Neural progenitor cell (in vitro differentiated cells): Measurements from ENCODE around the gene GAS2L1. TPM values are rescaled to one million over a fixed set of nuclear protein-coding genes. Genes with fewer than 3 reads are reported as not detected.
A peak's percentile ranks its signal among the peaks of the same experiment; 100 is the strongest.

Source experiments
- DNase-seq: peaks from one replicate; pipeline ENCODE4 v3.0.0-alpha.2; 2016; ENCODE audit warnings: low spot score
- H2AFZ ChIP-seq: fragments of 200-600 bp; sonication (generic); replicated peaks from 2 replicates; pipeline ENCODE4 v1.6.1; 2016; ENCODE audit warnings: antibody characterized with exemption
- H3F3A ChIP-seq: fragments of 200-600 bp; sonication (generic); 2 replicates; pipeline ENCODE4 v1.6.1; 2016; ENCODE audit warnings: antibody characterized with exemption, low read depth
- H3K27ac ChIP-seq: fragments of 200-600 bp; sonication (generic); 2 replicates; pipeline ENCODE4 v1.5.1; 2016; ENCODE audit warnings: mild to moderate bottlenecking
- H3K27me3 ChIP-seq: fragments of 200-600 bp; sonication (generic); 2 replicates; pipeline ENCODE4 v1.6.1; 2016; ENCODE audit warnings: mild to moderate bottlenecking, moderate library complexity
- H3K36me3 ChIP-seq: fragments of 200-600 bp; sonication (generic); 2 replicates; pipeline ENCODE4 v1.5.1; 2016
- H3K4me1 ChIP-seq: fragments of 200-600 bp; sonication (generic); 2 replicates; pipeline ENCODE4 v1.6.1; 2016; ENCODE audit warnings: mixed run types
- H3K4me2 ChIP-seq: fragments of 200-600 bp; sonication (generic); 2 replicates; pipeline ENCODE4 v1.6.1; 2016
- H3K4me3 ChIP-seq: fragments of 200-600 bp; sonication (generic); 2 replicates; pipeline ENCODE4 v1.5.1; 2016
- H3K79me2 ChIP-seq: fragments of 200-600 bp; sonication (generic); 2 replicates; pipeline ENCODE4 v1.6.1; 2016; ENCODE audit warnings: low read depth
- H3K9ac ChIP-seq: fragments of 200-600 bp; sonication (generic); 2 replicates; pipeline ENCODE4 v1.6.1; 2016
- H3K9me3 ChIP-seq: fragments of 200-600 bp; sonication (generic); 2 replicates; pipeline ENCODE4 v1.5.1; 2016; ENCODE audit warnings: low read depth
- H4K20me1 ChIP-seq: fragments of 200-600 bp; sonication (generic); 2 replicates; pipeline ENCODE4 v1.6.1; 2016; ENCODE audit warnings: low read depth
- H3K27ac Mint-ChIP-seq: 3 replicates; pipeline ENCODE4 v1.8.0; 2021; ENCODE audit warnings: mixed read lengths
- H3K27me3 Mint-ChIP-seq: 2 replicates; pipeline ENCODE4 v1.8.0; 2022; ENCODE audit warnings: low read depth, mild to moderate bottlenecking, inconsistent platforms, moderate library complexity, mixed read lengths; ENCODE audit not compliant: insufficient read depth
- H3K36me3 Mint-ChIP-seq: 3 replicates; pipeline ENCODE4 v1.8.0; 2021; ENCODE audit warnings: mixed read lengths
- H3K4me1 Mint-ChIP-seq: 3 replicates; pipeline ENCODE4 v1.8.0; 2021; ENCODE audit warnings: mixed read lengths
- H3K4me3 Mint-ChIP-seq: 3 replicates; pipeline ENCODE4 v1.8.0; 2021; ENCODE audit warnings: mild to moderate bottlenecking, moderate library complexity, mixed read lengths
- H3K9me3 Mint-ChIP-seq: 3 replicates; pipeline ENCODE4 v1.8.0; 2020; ENCODE audit warnings: mixed read lengths
- EZH2 ChIP-seq: fragments of 200-600 bp; sonication (generic); IDR thresholded peaks from 2 replicates; pipeline ENCODE4 v1.6.1; 2017; ENCODE audit warnings: antibody characterized with exemption, mild to moderate bottlenecking, moderate library complexity
- EZH2phosphoT487 ChIP-seq: fragments of 200-600 bp; sonication (generic); IDR thresholded peaks from 2 replicates; pipeline ENCODE4 v1.6.1; 2017; ENCODE audit warnings: antibody characterized with exemption
- total RNA-seq: library from RNA; depleted of rRNA; stranded (reverse); fragments of >200 nt; gene quantifications from 2 replicates; pipeline ENCODE4 v1.2.3, GENCODE V29; 2015; ENCODE audit warnings: low replicate concordance
- TF ChIP-seq, protein P1 (sequence below): fragments of 200-600 bp; sonication (generic); IDR thresholded peaks from 2 replicates; pipeline ENCODE4 v1.5.1; 2017; ENCODE audit warnings: antibody characterized with exemption, mild to moderate bottlenecking

Gene GAS2L1
- total RNA-seq, 1 donor from 2014 or later, result 0.95 TPM

- Histone ChIP-seq H3K27me3 (no peaks in the 10 kb centered on the region), H3K4me1 (no peaks in the 10 kb centered on the region), H4K20me1 (no peaks in the 10 kb centered on the region), H3K36me3 (no peaks in the 10 kb centered on the region), H3K27ac (no peak overlapping the region), H3K4me2 (no peak overlapping the region), H3K4me3 (no peak overlapping the region), H3F3A (no peaks in the 10 kb centered on the region), H3K79me2 (no peaks in the 10 kb centered on the region), H3K9ac (no peak overlapping the region), H3K9me3 (no peaks in the 10 kb centered on the region), H2AFZ (no peak overlapping the region)
- Mint-ChIP-seq H3K27me3 (peaks cover 4% of the 10 kb centered on the region), H3K27ac (peak overlapping the region; percentile 21), H3K9me3 (no peaks in the 10 kb centered on the region), H3K4me1 (peaks cover 2% of the 10 kb centered on the region), H3K36me3 (peaks cover 29% of the 10 kb centered on the region), H3K4me3 (no peak overlapping the region)
- DNase-seq, result no peak
- no peak for TF ChIP-seq EZH2
- TF ChIP-seq EZH2phosphoT487, result no peak
- TF ChIP-seq, protein P1, sequence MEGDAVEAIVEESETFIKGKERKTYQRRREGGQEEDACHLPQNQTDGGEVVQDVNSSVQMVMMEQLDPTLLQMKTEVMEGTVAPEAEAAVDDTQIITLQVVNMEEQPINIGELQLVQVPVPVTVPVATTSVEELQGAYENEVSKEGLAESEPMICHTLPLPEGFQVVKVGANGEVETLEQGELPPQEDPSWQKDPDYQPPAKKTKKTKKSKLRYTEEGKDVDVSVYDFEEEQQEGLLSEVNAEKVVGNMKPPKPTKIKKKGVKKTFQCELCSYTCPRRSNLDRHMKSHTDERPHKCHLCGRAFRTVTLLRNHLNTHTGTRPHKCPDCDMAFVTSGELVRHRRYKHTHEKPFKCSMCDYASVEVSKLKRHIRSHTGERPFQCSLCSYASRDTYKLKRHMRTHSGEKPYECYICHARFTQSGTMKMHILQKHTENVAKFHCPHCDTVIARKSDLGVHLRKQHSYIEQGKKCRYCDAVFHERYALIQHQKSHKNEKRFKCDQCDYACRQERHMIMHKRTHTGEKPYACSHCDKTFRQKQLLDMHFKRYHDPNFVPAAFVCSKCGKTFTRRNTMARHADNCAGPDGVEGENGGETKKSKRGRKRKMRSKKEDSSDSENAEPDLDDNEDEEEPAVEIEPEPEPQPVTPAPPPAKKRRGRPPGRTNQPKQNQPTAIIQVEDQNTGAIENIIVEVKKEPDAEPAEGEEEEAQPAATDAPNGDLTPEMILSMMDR, result no peak
Observed at GRCh38 chr22:29335656-29336055, 29.2 kb downstream of the GAS2L1 start.

DNA sequence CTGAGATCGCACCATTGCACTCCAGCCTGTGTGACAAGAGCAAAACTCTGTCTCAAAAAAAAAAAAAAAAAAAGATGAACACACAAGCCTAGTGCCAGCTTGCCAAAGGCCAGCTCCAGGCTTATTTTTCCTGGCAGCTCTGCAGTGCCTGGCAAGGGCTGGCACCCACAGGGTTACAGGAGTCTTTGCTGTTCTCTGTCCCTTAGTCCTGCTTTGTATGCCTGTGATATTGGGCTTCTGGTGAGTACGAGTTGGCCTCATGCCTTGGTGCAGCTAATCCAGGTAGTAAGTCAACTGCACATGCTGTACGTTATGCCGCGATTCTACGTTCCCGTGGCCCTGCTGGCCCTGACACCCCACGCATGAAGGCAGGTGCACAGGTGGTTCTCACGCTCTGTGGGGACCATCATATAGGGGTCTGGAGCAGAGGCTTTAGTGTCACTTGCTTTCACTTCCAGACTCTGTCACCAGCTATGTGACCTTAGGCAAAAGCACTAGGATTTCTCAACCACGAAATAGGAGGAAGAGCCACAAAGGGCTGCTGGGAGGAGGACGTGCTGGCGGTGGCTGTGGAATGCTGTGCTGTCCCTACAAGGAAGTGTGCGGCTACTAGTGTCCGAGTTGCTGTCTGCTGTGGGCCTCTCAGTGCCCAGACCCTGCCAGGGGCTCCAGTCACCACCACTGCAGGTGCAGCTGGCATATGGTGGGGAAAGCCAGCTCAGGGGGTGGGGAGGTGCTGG is 30.5 kb downstream of the GAS2L1 start:
- Mint-ChIP-seq H3K4me1 (no peaks in the 10 kb centered on the region), H3K4me3 (peak overlapping the region; percentile 7), H3K9me3 (no peaks in the 10 kb centered on the region), H3K27ac (peak overlapping the region; percentile 87), H3K27me3 (peaks cover 4% of the 10 kb centered on the region), H3K36me3 (peaks cover 31% of the 10 kb centered on the region)
- Histone ChIP-seq H3K4me2 (no peak overlapping the region), H3K9me3 (no peaks in the 10 kb centered on the region), H3K4me3 (no peak overlapping the region), H3K27me3 (no peaks in the 10 kb centered on the region), H3F3A (no peaks in the 10 kb centered on the region), H3K36me3 (no peaks in the 10 kb centered on the region), H2AFZ (no peak overlapping the region), H3K4me1 (no peaks in the 10 kb centered on the region), H3K9ac (no peak overlapping the region), H3K79me2 (no peaks in the 10 kb centered on the region), H3K27ac (no peak overlapping the region), H4K20me1 (no peaks in the 10 kb centered on the region)
- DNase-seq, result no peak
- no peak for TF ChIP-seq EZH2phosphoT487

DNA sequence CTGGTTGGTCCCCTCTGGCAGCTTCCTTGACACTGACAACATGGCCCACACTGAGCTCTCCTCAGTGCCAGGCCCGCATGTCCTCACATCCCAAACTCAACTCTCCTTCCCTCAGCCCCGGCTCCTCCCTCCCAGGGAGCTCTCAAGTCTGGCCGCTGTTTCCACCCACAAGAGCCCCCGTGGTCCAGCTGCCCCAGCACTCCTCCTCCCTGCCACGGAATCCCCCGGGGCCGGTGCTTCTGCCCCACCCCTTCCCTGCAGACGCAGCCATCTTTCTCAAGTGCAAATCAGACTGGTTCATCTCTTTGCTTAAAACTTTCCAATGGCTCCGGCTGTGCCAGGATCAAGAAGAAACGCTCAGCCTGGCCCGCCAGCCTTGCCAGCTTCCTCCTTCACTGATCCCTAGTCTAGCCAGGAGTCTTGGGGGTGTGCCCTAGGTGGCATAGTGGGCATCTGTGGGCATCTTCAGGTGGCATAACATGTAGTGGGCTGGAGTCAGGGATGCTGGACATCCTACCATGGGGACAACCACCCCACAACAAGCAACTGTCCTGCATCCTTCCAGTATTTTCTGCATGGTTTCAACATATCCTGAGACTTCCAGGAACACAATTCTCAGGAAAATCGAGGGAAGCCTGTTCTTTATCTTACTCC is 31.3 kb downstream of the GAS2L1 start:
- Histone ChIP-seq H3K9me3 (no peaks in the 10 kb centered on the region), H3K27me3 (no peaks in the 10 kb centered on the region), H3K27ac (no peak overlapping the region), H2AFZ (no peak overlapping the region), H3K4me2 (no peak overlapping the region), H3F3A (no peaks in the 10 kb centered on the region), H3K79me2 (no peaks in the 10 kb centered on the region), H4K20me1 (no peaks in the 10 kb centered on the region), H3K4me1 (no peaks in the 10 kb centered on the region), H3K36me3 (no peaks in the 10 kb centered on the region), H3K4me3 (no peak overlapping the region), H3K9ac (no peak overlapping the region)
- Mint-ChIP-seq H3K4me1 (peaks cover under 1% of the 10 kb centered on the region), H3K27me3 (peaks cover 4% of the 10 kb centered on the region), H3K27ac (no peak overlapping the region), H3K36me3 (peaks cover 33% of the 10 kb centered on the region), H3K9me3 (no peaks in the 10 kb centered on the region), H3K4me3 (peak overlapping the region; percentile 33)
- TF ChIP-seq EZH2 (no peak), EZH2phosphoT487 (no peak)
- TF ChIP-seq, protein P1, result no peak
- no peak for DNase-seq

DNA sequence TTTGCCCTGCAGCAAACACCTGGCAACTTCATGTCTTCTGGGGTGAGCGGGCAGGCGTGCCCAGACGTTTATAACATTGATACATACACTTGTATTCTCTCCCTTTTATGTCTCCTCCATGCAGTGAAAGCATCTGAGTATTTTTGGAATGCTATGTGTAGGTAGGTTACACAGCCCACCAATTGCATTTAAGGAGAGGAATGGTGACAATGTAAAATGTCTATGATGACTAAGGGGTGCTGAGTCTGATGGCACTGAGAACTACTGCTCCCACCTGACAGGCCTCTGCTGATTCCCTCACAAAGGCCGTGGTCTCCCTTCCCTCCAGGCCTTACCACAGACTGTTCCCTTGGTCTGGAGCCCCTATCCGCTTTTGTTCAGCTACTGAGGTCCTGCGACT is 31.9 kb downstream of the GAS2L1 start:
- H3K4me2 ChIP-seq, result no peak overlapping the region
- Mint-ChIP-seq H3K36me3 (peaks cover 35% of the 10 kb centered on the region), H3K4me3 (no peak overlapping the region), H3K9me3 (no peaks in the 10 kb centered on the region), H3K4me1 (peaks cover 4% of the 10 kb centered on the region), H3K27me3 (peaks cover 7% of the 10 kb centered on the region), H3K27ac (peak overlapping the region; percentile 15)
- H3K79me2 ChIP-seq, result no peaks in the 10 kb centered on the region
- no peaks in the 10 kb centered on the region for H4K20me1 ChIP-seq
- H3K4me3 ChIP-seq, result no peak overlapping the region
- no peaks in the 10 kb centered on the region for H3K27me3 ChIP-seq
- H2AFZ ChIP-seq, result no peak overlapping the region
- H3F3A ChIP-seq, result no peaks in the 10 kb centered on the region
- H3K36me3 ChIP-seq, result no peaks in the 10 kb centered on the region
- TF ChIP-seq EZH2phosphoT487 (no peak), EZH2 (no peak)
- TF ChIP-seq, protein P1, result no peak
- no peak for DNase-seq
- no peaks in the 10 kb centered on the region for H3K9me3 ChIP-seq
- no peaks in the 10 kb centered on the region for H3K4me1 ChIP-seq
- no peak overlapping the region for H3K9ac ChIP-seq
- H3K27ac ChIP-seq, result no peak overlapping the region
